Ishikawa (cell line): ENCODE data around the gene PPIA.

Experiments used
- CEBPB ChIP-seq: IDR thresholded peaks from 2 replicates; pipeline ENCODE4 v1.6.1; 2012
- CREB1 ChIP-seq: IDR thresholded peaks from 2 replicates; pipeline ENCODE4 v1.6.1; 2012; ENCODE audit warnings: low read depth
- EGR1 ChIP-seq: IDR thresholded peaks from 2 replicates; pipeline ENCODE4 v1.6.1; 2012
- EP300 ChIP-seq: IDR thresholded peaks from 2 replicates; pipeline ENCODE4 v1.6.1; 2012; ENCODE audit warnings: borderline replicate concordance
- FOXM1 ChIP-seq: IDR thresholded peaks from 2 replicates; pipeline ENCODE4 v1.6.1; 2012; ENCODE audit warnings: low read depth, borderline replicate concordance
- NFIC ChIP-seq: IDR thresholded peaks from 2 replicates; pipeline ENCODE4 v1.6.1; 2012
- RAD21 ChIP-seq: IDR thresholded peaks from 2 replicates; pipeline ENCODE4 v1.6.1; 2012; ENCODE audit warnings: low read depth
- TAF1 ChIP-seq: IDR thresholded peaks from 2 replicates; pipeline ENCODE4 v1.6.1; 2012; ENCODE audit warnings: low read depth, mild to moderate bottlenecking
- TCF12 ChIP-seq: IDR thresholded peaks from 2 replicates; pipeline ENCODE4 v1.6.1; 2012; ENCODE audit warnings: low read depth
- TEAD4 ChIP-seq: IDR thresholded peaks from 2 replicates; pipeline ENCODE4 v1.6.1; 2012
- USF1 ChIP-seq: IDR thresholded peaks from 2 replicates; pipeline ENCODE4 v1.6.1; 2012
- YY1 ChIP-seq: IDR thresholded peaks from 2 replicates; pipeline ENCODE4 v1.6.1; 2012; ENCODE audit warnings: low read depth
- ZBTB7A ChIP-seq: IDR thresholded peaks from 2 replicates; pipeline ENCODE4 v1.6.1; 2012; ENCODE audit warnings: low read depth
- TF ChIP-seq, protein P1 (sequence below): IDR thresholded peaks from 2 replicates; pipeline ENCODE4 v1.6.1; 2012; ENCODE audit warnings: low read depth, mild to moderate bottlenecking
- TF ChIP-seq, protein P2 (sequence below): IDR thresholded peaks from 2 replicates; pipeline ENCODE4 v1.6.1; 2012

PPIA gene

DNA sequence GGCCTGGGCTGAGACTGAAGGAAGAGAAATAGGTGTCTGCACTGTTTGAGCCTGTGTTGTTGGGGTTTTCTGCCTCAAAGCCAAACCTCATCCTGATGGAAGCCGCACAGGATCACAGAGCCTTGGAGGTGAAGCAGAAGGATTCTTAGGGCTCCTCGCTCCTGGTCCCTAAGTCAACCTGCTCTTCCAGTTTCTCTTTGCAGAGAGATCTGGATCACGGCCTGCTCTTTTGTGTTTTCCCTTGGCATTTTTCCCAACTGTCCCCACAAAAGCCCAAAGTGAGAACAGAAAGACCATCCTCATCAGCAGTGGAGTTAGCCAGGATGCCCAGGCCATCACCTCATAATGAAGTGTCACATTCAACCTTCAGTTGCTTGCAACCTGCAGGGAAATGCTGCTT, 20.3 kb upstream of the PPIA start:
- TF ChIP-seq EGR1 (no peak), FOXM1 (no peak), NFIC (no peak), TCF12 (no peak), CEBPB (no peak), RAD21 (no peak), ZBTB7A (no peak), TEAD4 (no peak), YY1 (no peak), TAF1 (no peak), USF1 (no peak), CREB1 (no peak), EP300 (no peak)
- TF ChIP-seq, protein P1, sequence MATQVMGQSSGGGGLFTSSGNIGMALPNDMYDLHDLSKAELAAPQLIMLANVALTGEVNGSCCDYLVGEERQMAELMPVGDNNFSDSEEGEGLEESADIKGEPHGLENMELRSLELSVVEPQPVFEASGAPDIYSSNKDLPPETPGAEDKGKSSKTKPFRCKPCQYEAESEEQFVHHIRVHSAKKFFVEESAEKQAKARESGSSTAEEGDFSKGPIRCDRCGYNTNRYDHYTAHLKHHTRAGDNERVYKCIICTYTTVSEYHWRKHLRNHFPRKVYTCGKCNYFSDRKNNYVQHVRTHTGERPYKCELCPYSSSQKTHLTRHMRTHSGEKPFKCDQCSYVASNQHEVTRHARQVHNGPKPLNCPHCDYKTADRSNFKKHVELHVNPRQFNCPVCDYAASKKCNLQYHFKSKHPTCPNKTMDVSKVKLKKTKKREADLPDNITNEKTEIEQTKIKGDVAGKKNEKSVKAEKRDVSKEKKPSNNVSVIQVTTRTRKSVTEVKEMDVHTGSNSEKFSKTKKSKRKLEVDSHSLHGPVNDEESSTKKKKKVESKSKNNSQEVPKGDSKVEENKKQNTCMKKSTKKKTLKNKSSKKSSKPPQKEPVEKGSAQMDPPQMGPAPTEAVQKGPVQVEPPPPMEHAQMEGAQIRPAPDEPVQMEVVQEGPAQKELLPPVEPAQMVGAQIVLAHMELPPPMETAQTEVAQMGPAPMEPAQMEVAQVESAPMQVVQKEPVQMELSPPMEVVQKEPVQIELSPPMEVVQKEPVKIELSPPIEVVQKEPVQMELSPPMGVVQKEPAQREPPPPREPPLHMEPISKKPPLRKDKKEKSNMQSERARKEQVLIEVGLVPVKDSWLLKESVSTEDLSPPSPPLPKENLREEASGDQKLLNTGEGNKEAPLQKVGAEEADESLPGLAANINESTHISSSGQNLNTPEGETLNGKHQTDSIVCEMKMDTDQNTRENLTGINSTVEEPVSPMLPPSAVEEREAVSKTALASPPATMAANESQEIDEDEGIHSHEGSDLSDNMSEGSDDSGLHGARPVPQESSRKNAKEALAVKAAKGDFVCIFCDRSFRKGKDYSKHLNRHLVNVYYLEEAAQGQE = no peak
- TF ChIP-seq, protein P2, sequence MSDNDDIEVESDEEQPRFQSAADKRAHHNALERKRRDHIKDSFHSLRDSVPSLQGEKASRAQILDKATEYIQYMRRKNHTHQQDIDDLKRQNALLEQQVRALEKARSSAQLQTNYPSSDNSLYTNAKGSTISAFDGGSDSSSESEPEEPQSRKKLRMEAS = no peak

DNA sequence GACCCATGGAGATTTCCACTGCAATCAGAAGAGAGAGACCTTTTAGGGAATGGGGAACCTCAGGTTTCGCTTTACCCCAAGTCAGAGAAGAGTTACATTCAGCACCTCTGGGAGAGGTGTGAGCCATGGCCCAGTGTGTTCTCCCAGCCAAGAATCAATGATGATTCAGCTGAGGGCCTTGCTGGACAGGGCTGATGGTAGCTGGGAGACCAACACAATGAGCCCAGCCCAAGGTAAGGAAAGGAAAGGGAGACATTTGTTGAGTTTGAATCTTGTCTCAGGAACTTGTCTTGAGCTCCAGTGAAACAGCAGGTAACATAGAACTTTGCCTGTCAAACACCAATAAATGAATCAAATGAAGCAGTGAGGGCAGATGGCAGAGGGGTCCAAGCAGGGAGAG, 14.0 kb upstream of the PPIA start:
- no peak for TF ChIP-seq FOXM1
- TF ChIP-seq, protein P1 = 0 out of 2 replicates have a peak, but pooled peaks have one; percentile 17
- no peak for TF ChIP-seq TEAD4

DNA sequence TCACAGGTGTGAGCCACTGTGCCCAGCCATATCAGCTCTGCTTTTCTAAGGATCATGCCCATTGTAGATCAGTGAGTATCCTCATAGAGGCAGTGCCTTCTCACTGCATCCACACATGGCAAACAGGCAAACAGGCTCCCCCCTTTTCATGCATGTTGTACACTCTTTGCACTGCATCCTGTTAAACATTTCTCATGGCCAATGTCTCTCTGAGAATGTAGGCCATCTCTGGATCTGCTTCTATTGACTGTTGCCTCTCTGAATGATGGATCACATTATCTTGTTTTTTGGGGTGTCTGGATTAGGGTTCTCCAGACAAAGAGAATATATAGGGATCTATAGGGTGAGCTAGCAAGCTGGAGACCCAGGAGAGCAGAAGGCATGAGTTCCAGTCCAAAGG, 13.1 kb upstream of the PPIA start:
- TF ChIP-seq CREB1 (no peak), CEBPB (no peak), TCF12 (no peak), NFIC (no peak), USF1 (no peak), TEAD4 (no peak), FOXM1 (no peak), TAF1 (no peak), EGR1 (no peak), YY1 (no peak), RAD21 (no peak), EP300 (no peak), ZBTB7A (no peak)
- TF ChIP-seq, protein P1 = no peak
- TF ChIP-seq, protein P2 = no peak

- TF ChIP-seq CEBPB = no peak
- TF ChIP-seq, protein P2 = no peak
- no peak for TF ChIP-seq EP300
- TF ChIP-seq CREB1 = no peak
- TF ChIP-seq ZBTB7A = no peak
- TF ChIP-seq EGR1 = no peak
- TF ChIP-seq TCF12 = no peak
- TF ChIP-seq FOXM1 = no peak
- TF ChIP-seq TAF1 = no peak
- TF ChIP-seq RAD21 = no peak
These were observed 12.1 kb upstream of the PPIA start for GRCh38 chr7:44784364-44784763.

GRCh38 chr7:44787041-44787440, 9.4 kb upstream of the PPIA start:
- TF ChIP-seq TAF1 = no peak
- no peak for TF ChIP-seq CEBPB
- TF ChIP-seq, protein P2 = no peak
- no peak for TF ChIP-seq RAD21
